ENCODE results near the gene SEC16B. TPM values are rescaled to one million over a fixed set of nuclear protein-coding genes. Genes with fewer than 3 reads are reported as not detected.

The SEC16B gene
- total and polyA plus RNA-seq, 8 donors: 2.8 to 16.9 (median 4.3) TPM

DNA sequence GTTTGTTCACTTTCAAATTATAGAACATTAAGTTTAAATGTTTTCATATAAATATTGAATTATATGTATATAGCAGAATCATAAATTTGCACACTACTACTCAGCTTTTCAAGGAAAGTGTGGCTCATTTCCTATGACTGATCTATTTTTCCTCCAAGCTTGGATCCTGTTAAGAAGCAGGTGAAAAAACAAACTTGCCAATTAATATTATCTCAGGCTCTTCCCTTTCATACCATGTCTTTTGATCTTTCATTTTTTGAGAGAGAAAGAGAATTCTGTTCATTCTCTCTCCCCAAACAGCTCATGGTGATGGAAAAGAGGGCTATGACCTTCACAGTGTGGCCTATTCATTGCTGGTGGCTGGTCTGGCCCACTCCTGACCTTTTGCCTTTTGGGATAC, 43.7 kb downstream of the SEC16B start:
- no peak for FAIRE-seq
- intact Hi-C loops (cut with DNase I): no loop called here
- H3K9me3 ChIP-seq: no peaks in the 10 kb centered on the region
- no peaks in the 10 kb centered on the region for H3K27me3 ChIP-seq
- no peaks in the 10 kb centered on the region for H3K4me1 ChIP-seq
- no peak overlapping the region for H3K27ac ChIP-seq
- ATAC-seq: no peak
- DNase-seq: no peak
- peaks cover 0 to 14% (median 0%) of the 10 kb centered on the region in 3 donors for H3K36me3 ChIP-seq
- no peak overlapping the region for H3K4me3 ChIP-seq
- TF ChIP-seq, protein P1, sequence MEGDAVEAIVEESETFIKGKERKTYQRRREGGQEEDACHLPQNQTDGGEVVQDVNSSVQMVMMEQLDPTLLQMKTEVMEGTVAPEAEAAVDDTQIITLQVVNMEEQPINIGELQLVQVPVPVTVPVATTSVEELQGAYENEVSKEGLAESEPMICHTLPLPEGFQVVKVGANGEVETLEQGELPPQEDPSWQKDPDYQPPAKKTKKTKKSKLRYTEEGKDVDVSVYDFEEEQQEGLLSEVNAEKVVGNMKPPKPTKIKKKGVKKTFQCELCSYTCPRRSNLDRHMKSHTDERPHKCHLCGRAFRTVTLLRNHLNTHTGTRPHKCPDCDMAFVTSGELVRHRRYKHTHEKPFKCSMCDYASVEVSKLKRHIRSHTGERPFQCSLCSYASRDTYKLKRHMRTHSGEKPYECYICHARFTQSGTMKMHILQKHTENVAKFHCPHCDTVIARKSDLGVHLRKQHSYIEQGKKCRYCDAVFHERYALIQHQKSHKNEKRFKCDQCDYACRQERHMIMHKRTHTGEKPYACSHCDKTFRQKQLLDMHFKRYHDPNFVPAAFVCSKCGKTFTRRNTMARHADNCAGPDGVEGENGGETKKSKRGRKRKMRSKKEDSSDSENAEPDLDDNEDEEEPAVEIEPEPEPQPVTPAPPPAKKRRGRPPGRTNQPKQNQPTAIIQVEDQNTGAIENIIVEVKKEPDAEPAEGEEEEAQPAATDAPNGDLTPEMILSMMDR (IDR thresholded peaks at IDR 0.05): no peak

- Histone ChIP-seq H3K27me3 (no peaks in the 10 kb centered on the region), H3K9me3 (no peaks in the 10 kb centered on the region), H3K4me1 (no peaks in the 10 kb centered on the region), H3K27ac (no peak overlapping the region), H3K36me3 (peaks cover 0 to 5% (median 0%) of the 10 kb centered on the region in 3 donors), H3K4me3 (no peak overlapping the region)
- TF ChIP-seq, protein P1 (IDR thresholded peaks at IDR 0.05): no peak
- ATAC-seq (no peak), FAIRE-seq (no peak), DNase-seq (no peak)
- intact Hi-C loops (cut with DNase I): no loop called here
- WGBS, 2 donors: 57 to 60% methylated on average over 2 of the region's 2 CpGs
Observed at GRCh38 chr1:177925006-177925405, 44.9 kb downstream of the SEC16B start.

DNA sequence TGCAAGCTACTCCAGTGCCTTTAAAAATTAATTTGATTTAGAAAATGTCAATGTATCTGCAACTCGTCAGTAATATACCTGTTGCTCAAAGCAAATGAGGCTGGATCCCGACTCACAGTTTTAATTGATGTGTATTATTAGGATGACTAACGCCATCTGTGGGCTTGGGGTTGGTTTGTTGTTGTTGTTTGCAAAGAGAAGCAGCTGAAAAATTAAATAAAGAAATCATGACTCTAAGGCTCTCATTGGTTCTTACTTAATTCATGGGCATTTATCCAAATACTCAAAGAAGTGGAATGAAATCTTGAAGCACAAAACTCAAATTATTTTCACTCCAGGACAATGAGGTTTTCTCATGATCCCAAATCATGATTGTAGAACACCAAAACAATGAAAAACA, 46.4 kb downstream of the SEC16B start:
- intact Hi-C loops (cut with DNase I): no loop called here
- FAIRE-seq: no peak

DNA sequence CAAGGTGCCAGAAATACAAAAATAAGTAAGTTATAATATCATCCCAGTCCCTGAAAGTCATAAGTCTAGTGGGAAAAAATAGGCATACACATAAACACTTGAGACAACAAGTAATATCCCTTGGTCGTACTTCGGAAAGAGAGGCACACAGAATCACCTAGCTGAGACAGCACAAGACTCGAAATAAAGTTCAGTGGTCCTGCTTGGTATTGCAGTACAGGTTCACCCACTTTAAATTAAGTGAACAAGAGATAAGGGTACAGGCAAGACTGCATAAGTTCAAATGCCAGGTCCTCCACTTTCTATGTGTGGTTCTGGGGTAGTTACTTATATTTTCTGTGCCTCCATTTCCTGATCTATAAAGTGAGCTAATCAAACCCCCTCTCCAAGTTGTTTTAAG, 47.6 kb downstream of the SEC16B start:
- intact Hi-C loops (cut with DNase I): no loop called here
- TF ChIP-seq, protein P1 (IDR thresholded peaks at IDR 0.05): no peak
- Histone ChIP-seq H3K27ac (no peak overlapping the region), H3K36me3 (no peaks in the 10 kb centered on the region), H3K27me3 (no peaks in the 10 kb centered on the region), H3K4me1 (no peaks in the 10 kb centered on the region), H3K4me3 (no peak overlapping the region), H3K9me3 (no peaks in the 10 kb centered on the region)
- ATAC-seq: no peak
- no peak for DNase-seq
- FAIRE-seq: no peak
- WGBS, 2 donors: 78 to 82% methylated on average over 3 of the region's 3 CpGs

More for the DNA sequence above, 46.4 kb downstream of the SEC16B start:
- Histone ChIP-seq H3K27ac (no peak overlapping the region), H3K36me3 (no peaks in the 10 kb centered on the region), H3K9me3 (no peaks in the 10 kb centered on the region), H3K4me3 (no peak overlapping the region), H3K27me3 (no peaks in the 10 kb centered on the region), H3K4me1 (no peaks in the 10 kb centered on the region)
- ATAC-seq: no peak
- WGBS, 2 donors: 84 to 86% methylated on average over 3 of the region's 3 CpGs
- TF ChIP-seq, protein P1 (IDR thresholded peaks at IDR 0.05): no peak
- no peak for DNase-seq

GRCh38 chr1:177921590-177921989, 48.3 kb downstream of the SEC16B start:
- no peaks in the 10 kb centered on the region for H3K27me3 ChIP-seq
- DNase-seq (no peak), ATAC-seq (no peak), FAIRE-seq (no peak)
- TF ChIP-seq, protein P1 (IDR thresholded peaks at IDR 0.05): no peak
- WGBS, 2 donors: 83 to 87% methylated on average over 4 of the region's 4 CpGs
- intact Hi-C loops (cut with DNase I): no loop called here
- no peaks in the 10 kb centered on the region for H3K36me3 ChIP-seq
- no peaks in the 10 kb centered on the region for H3K4me1 ChIP-seq
- no peak overlapping the region for H3K4me3 ChIP-seq
- H3K9me3 ChIP-seq: no peaks in the 10 kb centered on the region
- H3K27ac ChIP-seq: no peak overlapping the region
